PFSK-1 (cell line): ENCODE results near the gene MPP2.

ENCODE experiments used
- FOXP2 ChIP-seq: optimal IDR thresholded peaks from 2 replicates; pipeline ENCODE3; 2011; ENCODE audit warnings: borderline replicate concordance, control low read depth, inconsistent platforms; ENCODE audit not compliant: insufficient read depth; ENCODE audit errors: extremely low read length, extremely low read depth
- POLR2AphosphoS5 ChIP-seq: IDR thresholded peaks from 2 replicates; pipeline ENCODE4 v1.6.1; 2012; ENCODE audit warnings: low read depth, mild to moderate bottlenecking, control low read depth, low read length, moderate library complexity
- REST ChIP-seq, 2 experiments: IDR thresholded peaks; 2 replicates each; pipeline versions ENCODE4 v1.6.1 to v1.8.0; 2011 to 2012; ENCODE audit warnings: low read depth in 2 of 2, low read length in 2 of 2, control low read depth in 1 of 2, inconsistent platforms in 1 of 2, mild to moderate bottlenecking in 1 of 2, moderate library complexity in 1 of 2; ENCODE audit not compliant: insufficient read depth in 1 of 2
- SIN3A ChIP-seq: IDR thresholded peaks from 2 replicates; pipeline ENCODE4 v1.6.1; 2012; ENCODE audit warnings: mild to moderate bottlenecking, low read length, moderate library complexity, borderline replicate concordance; ENCODE audit not compliant: insufficient read depth
- TAF1 ChIP-seq: IDR thresholded peaks from 2 replicates; pipeline ENCODE4 v1.6.1; 2012; ENCODE audit warnings: low read length, control low read depth, borderline replicate concordance; ENCODE audit not compliant: insufficient read depth

The MPP2 gene

GRCh38 chr17:43935926-43936261 is 28.6 kb upstream of the MPP2 start:
- TF ChIP-seq SIN3A (no peak), POLR2AphosphoS5 (no peak), TAF1 (no peak), FOXP2 (no peak), REST (IDR thresholded peaks at IDR 0.05; ENCODE audit: insufficient read depth in 1 of 2, low read depth in 2 of 2, low read length in 2 of 2) (no peak)

GRCh38 chr17:43935204-43935925 is 28.0 kb upstream of the MPP2 start:
- TF ChIP-seq REST (IDR thresholded peaks at IDR 0.05; ENCODE audit: insufficient read depth in 1 of 2, low read depth in 2 of 2, low read length in 2 of 2) = no peak

- TF ChIP-seq SIN3A (no peak), REST (IDR thresholded peaks at IDR 0.05; ENCODE audit: insufficient read depth in 1 of 2, low read depth in 2 of 2, low read length in 2 of 2) (no peak), POLR2AphosphoS5 (no peak), TAF1 (no peak), FOXP2 (no peak)
Observed at GRCh38 chr17:43932923-43933322, 25.6 kb upstream of the MPP2 start.

GRCh38 chr17:43932357-43932756 is 25.0 kb upstream of the MPP2 start:
- TF ChIP-seq FOXP2 (no peak), REST (IDR thresholded peaks at IDR 0.05; ENCODE audit: insufficient read depth in 1 of 2, low read depth in 2 of 2, low read length in 2 of 2) (no peak), SIN3A (no peak), POLR2AphosphoS5 (no peak), TAF1 (no peak)

GRCh38 chr17:43931062-43931571 is 23.8 kb upstream of the MPP2 start:
- TF ChIP-seq FOXP2 (no peak), SIN3A (no peak), REST (IDR thresholded peaks at IDR 0.05; ENCODE audit: insufficient read depth in 1 of 2, low read depth in 2 of 2, low read length in 2 of 2) (no peak)
